Nephron progenitor cell (in vitro differentiated cells): ENCODE measurements around the gene PPP2R5B.

Source experiments
- DNase-seq: peaks from one replicate; pipeline ENCODE4 v3.0.0; 2021
- H3K27ac Mint-ChIP-seq: 2 replicates; pipeline ENCODE4 v1.8.0; 2021; ENCODE audit warnings: mild to moderate bottlenecking, moderate library complexity, mixed read lengths
- H3K27me3 Mint-ChIP-seq: 2 replicates; pipeline ENCODE4 v1.8.0; 2021; ENCODE audit warnings: mild to moderate bottlenecking, low read depth, mixed read lengths; ENCODE audit not compliant: poor library complexity
- H3K36me3 Mint-ChIP-seq: 2 replicates; pipeline ENCODE4 v1.8.0; 2021; ENCODE audit warnings: low read depth, mixed read lengths
- H3K4me1 Mint-ChIP-seq: 2 replicates; pipeline ENCODE4 v1.8.0; 2021; ENCODE audit warnings: mixed read lengths
- H3K4me3 Mint-ChIP-seq: 2 replicates; pipeline ENCODE4 v1.8.0; 2021; ENCODE audit warnings: mild to moderate bottlenecking, moderate library complexity, mixed read lengths
- H3K9me3 Mint-ChIP-seq: 2 replicates; pipeline ENCODE4 v1.8.0; 2021; ENCODE audit warnings: mild to moderate bottlenecking, moderate library complexity, mixed read lengths
- TF ChIP-seq, protein P1 (sequence below): fragments of 200-600 bp; sonication (generic); IDR thresholded peaks from 2 replicates; pipeline ENCODE4 v1.5.0; 2021; ENCODE audit warnings: antibody characterized with exemption

PPP2R5B gene

DNA sequence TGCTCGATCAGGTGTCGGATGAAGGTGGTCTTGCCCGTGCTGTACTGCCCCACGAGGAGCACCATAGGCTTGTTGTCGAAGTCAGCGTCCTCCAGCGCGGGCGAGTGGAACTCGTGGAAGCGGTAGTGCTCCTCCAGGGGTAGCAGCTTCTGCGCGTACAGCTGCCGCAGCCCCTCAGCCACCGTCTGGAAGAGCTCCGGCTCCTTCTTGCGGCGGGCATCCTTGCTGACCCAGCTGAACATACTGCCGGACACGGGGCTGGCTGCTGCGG lies 46.3 kb upstream of the PPP2R5B start:
- Mint-ChIP-seq H3K27me3 (peaks cover 14% of the 10 kb centered on the region), H3K9me3 (no peaks in the 10 kb centered on the region), H3K27ac (no peak overlapping the region), H3K4me1 (peaks cover 68% of the 10 kb centered on the region), H3K4me3 (peak overlapping the region; percentile 94), H3K36me3 (peaks cover 12% of the 10 kb centered on the region)
- TF ChIP-seq, protein P1, sequence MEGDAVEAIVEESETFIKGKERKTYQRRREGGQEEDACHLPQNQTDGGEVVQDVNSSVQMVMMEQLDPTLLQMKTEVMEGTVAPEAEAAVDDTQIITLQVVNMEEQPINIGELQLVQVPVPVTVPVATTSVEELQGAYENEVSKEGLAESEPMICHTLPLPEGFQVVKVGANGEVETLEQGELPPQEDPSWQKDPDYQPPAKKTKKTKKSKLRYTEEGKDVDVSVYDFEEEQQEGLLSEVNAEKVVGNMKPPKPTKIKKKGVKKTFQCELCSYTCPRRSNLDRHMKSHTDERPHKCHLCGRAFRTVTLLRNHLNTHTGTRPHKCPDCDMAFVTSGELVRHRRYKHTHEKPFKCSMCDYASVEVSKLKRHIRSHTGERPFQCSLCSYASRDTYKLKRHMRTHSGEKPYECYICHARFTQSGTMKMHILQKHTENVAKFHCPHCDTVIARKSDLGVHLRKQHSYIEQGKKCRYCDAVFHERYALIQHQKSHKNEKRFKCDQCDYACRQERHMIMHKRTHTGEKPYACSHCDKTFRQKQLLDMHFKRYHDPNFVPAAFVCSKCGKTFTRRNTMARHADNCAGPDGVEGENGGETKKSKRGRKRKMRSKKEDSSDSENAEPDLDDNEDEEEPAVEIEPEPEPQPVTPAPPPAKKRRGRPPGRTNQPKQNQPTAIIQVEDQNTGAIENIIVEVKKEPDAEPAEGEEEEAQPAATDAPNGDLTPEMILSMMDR, result no peak
- no peak for DNase-seq

DNA sequence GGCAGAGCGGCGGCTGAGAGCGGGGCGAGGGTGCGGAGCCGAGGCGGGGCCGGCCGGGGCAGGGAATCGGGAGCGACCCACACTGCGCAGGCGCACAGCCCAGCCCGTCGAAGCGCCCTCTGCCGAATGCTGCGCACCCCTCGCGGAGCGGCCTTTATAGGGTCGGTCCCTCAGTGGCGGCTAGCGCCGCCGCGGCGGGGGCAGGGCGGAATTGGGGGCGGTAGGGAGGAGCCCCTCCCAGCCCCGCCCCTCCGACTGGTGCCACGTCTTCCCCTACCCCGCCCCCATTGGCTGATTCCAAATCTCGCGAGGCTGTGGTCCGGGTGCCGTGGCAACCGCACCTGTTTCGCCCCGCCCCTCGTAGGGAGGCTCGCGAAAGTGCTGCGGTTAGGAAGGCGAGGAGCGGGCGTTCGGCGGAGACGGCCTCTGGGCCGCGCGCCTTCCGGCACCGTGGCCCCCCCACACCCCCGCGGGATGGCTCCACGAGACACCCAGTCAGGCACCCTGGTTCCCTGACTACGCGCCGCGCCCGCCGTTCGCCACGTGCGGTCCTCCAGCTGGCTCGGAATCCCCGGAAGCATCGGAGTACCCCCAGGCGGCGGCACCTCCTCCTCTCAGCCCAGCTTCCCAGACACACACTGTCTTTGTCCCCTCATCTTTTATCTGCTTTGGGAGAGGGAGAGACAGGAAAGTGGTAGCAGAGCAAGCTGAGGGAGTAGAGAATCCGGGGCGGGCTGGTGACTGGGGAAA lies 45.8 kb upstream of the PPP2R5B start, which contains the start of gene EHD1:
Gene EHD1 (minus strand): TSS at position 128 of the 750 bp plus-strand sequence. CDS start 157 bp downstream, outside the sequence.
- H3K36me3 Mint-ChIP-seq, result peaks cover 8% of the 10 kb centered on the region
- H3K27ac Mint-ChIP-seq, result peak within 1 kb of the TSS; percentile 96
- H3K27me3 Mint-ChIP-seq, result peaks cover 14% of the 10 kb centered on the region
- H3K4me3 Mint-ChIP-seq, result peak within 1 kb of the TSS; percentile 95
- H3K4me1 Mint-ChIP-seq, result peaks cover 65% of the 10 kb centered on the region
- H3K9me3 Mint-ChIP-seq, result no peaks in the 10 kb centered on the region
- DNase-seq, result peak; percentile 100
- TF ChIP-seq, protein P1, result peak; percentile 21

DNA sequence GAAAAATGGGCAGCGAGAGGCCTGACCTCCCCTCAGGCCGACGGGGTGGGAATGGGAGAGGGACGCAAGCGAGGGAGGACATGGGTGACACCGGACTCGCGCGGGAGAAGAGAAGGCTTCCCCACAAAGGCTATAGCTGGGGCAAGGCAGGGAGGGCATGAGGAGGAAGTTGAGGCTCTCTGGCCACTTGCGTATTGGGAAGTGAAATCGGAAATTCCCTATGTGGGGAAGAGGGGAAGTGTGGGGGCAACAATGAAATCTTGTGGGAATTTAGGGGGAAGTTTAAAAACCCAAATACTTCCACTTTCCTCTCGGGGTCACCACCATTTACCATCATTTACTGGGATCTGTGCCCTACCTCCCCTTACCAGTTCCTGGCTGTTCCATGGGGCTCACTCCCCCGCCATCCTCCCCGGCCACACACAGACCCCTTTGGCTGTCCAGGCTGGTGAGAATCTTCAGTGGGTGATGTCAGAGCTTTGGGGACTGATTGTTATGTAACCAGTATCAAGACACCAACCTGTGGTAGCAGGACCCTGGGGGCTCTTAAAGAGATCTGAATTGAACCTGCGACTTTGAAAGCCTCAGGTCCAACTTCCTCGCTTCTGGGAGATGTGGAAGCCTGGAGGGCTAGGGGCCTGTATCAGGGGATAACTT lies 45.1 kb upstream of the PPP2R5B start:
- Mint-ChIP-seq H3K4me1 (peaks cover 69% of the 10 kb centered on the region), H3K9me3 (no peaks in the 10 kb centered on the region), H3K27ac (peak overlapping the region; percentile 96), H3K4me3 (peak overlapping the region; percentile 95), H3K36me3 (peaks cover 5% of the 10 kb centered on the region), H3K27me3 (peaks cover 20% of the 10 kb centered on the region)
- TF ChIP-seq, protein P1, result no peak
- no peak for DNase-seq

DNA sequence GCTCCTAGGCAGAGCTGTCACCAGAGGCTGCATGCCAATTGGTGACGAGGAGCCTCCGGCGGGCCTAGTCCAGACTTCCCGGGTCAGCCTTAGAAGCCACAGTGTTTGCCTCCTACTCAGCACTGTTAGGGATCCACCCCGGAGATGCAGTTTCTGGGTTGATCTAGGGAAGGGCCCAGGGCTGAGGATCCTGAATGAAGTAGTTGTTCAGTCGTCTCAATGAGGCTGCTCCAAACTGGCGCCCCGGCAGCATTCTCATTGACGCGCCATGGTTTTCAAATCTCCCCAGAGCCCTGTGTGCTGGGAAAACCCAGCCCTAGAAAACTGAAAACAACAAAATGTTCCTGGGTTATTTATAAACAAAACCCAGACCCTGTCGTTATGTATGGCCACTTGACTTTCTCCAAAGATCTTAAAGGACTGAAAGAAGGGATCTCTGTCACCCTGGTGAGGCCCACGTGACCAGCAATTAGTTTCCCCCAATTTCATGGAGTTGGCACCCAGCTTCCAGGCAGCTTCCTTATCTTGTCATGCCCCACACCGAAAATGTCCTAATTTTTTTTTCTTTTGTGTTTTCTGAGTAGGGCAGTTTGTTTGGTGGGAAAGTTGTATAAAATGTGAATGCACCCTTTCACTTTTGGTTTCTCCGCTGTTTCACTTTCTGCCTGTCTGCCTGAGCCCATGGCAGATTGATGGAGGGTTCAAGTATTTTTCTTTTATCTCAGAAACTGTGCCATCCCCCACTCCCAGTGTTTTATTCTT lies 44.1 kb upstream of the PPP2R5B start:
- H3K36me3 Mint-ChIP-seq, result no peaks in the 10 kb centered on the region
- TF ChIP-seq, protein P1, result no peak
- no peaks in the 10 kb centered on the region for H3K9me3 Mint-ChIP-seq
- H3K27me3 Mint-ChIP-seq, result peaks cover 20% of the 10 kb centered on the region
- H3K4me3 Mint-ChIP-seq, result peak overlapping the region; percentile 95
- no peak for DNase-seq
- H3K27ac Mint-ChIP-seq, result no peak overlapping the region
- H3K4me1 Mint-ChIP-seq, result peaks cover 59% of the 10 kb centered on the region

DNA sequence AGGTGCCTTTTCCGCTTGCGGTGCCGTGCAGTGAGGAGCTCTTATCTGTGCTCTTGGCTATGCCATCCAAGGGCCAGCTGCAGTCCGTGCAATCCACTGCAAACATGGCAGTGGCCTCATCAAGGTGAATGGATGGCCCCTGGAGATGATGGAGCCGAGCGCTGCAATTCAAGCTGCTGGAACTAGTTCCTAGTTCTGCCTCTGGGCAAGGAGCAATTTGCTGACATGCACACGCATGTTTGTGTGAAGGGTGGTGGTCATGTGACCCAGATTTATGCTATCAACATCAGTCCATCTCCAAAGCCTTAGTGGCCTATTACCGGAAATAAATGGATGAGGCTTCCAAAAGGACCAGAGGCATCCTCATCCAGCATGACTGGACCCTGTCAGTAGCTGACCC lies 43.0 kb upstream of the PPP2R5B start:
- H3K36me3 Mint-ChIP-seq, result no peaks in the 10 kb centered on the region
- DNase-seq, result no peak
- no peaks in the 10 kb centered on the region for H3K9me3 Mint-ChIP-seq
- H3K4me3 Mint-ChIP-seq, result no peak overlapping the region
- TF ChIP-seq, protein P1, result no peak
- H3K4me1 Mint-ChIP-seq, result peaks cover 49% of the 10 kb centered on the region
- peaks cover 18% of the 10 kb centered on the region for H3K27me3 Mint-ChIP-seq
- no peak overlapping the region for H3K27ac Mint-ChIP-seq
